PC-9 (cell line): ENCODE data around the gene TOPAZ1. TPM values are rescaled to one million over a fixed set of nuclear protein-coding genes. Genes with fewer than 3 reads are reported as not detected.

ENCODE experiments used
- BruUV-seq: library from RNA; stranded (reverse); fragments of 400-500 nt; replicated peaks from 2 replicates; lab custom pipeline; 2021; lab: Mats Ljungman, UMichigan
- CTCF ChIA-PET: fragments of 300-600 bp; sonication (Branson Sonifier 250); formaldehyde crosslinking; loops from one replicate; lab custom pipeline; 2022; ENCODE audit warnings: antibody characterized with exemption; lab: Charles Lee
- POLR2A ChIA-PET: fragments of 300-600 bp; sonication (Branson Sonifier 250); formaldehyde crosslinking; loops from one replicate; lab custom pipeline; 2022; ENCODE audit warnings: antibody characterized with exemption; ENCODE audit not compliant: unreplicated experiment; lab: Charles Lee
- DNase-seq, 2 experiments: peaks; one replicate each; pipeline versions ENCODE4 v3.0.0 to v3.0.0-alpha.2; 2015 to 2022; ENCODE audit warnings: mixed read lengths in 1 of 2
- H2AFZ ChIP-seq: fragments of 200-600 bp; sonication (generic); 2 replicates; pipeline ENCODE4 v1.8.1; 2017; ENCODE audit warnings: antibody characterized with exemption
- H3F3A ChIP-seq: fragments of 200-600 bp; sonication (generic); 2 replicates; pipeline ENCODE4 v1.8.1; 2017; ENCODE audit warnings: antibody characterized with exemption, mild to moderate bottlenecking, low read depth; ENCODE audit not compliant: insufficient read depth
- H3K27ac ChIP-seq: fragments of 200-600 bp; sonication (generic); 2 replicates; pipeline ENCODE4 v1.6.1; 2016; ENCODE audit warnings: mixed run types
- H3K27me3 ChIP-seq: fragments of 200-600 bp; sonication (generic); 2 replicates; pipeline ENCODE4 v1.6.1; 2016; ENCODE audit warnings: low read depth, mixed run types; ENCODE audit not compliant: insufficient read depth
- H3K36me3 ChIP-seq: fragments of 200-600 bp; sonication (generic); 2 replicates; pipeline ENCODE4 v1.6.1; 2016; ENCODE audit warnings: low read depth, mixed run types
- H3K4me1 ChIP-seq: fragments of 200-600 bp; sonication (generic); replicated peaks from 2 replicates; pipeline ENCODE4 v1.6.1; 2016; ENCODE audit warnings: mixed run types; ENCODE audit not compliant: insufficient read depth
- H3K4me2 ChIP-seq: fragments of 200-600 bp; sonication (generic); 2 replicates; pipeline ENCODE4 v1.6.1; 2017; ENCODE audit warnings: mixed run types
- H3K4me3 ChIP-seq: fragments of 200-600 bp; sonication (generic); 2 replicates; pipeline ENCODE4 v1.6.1; 2016; ENCODE audit warnings: mixed run types
- H3K79me2 ChIP-seq: fragments of 200-600 bp; sonication (generic); 2 replicates; pipeline ENCODE4 v1.6.1; 2017; ENCODE audit warnings: low read depth, mixed run types
- H3K9me2 ChIP-seq: fragments of 200-600 bp; sonication (generic); 2 replicates; pipeline ENCODE4 v1.8.1; 2017; ENCODE audit warnings: mild to moderate bottlenecking; ENCODE audit not compliant: insufficient read depth
- H3K9me3 ChIP-seq: fragments of 200-600 bp; sonication (generic); 2 replicates; pipeline ENCODE4 v1.8.1; 2016; ENCODE audit warnings: low read depth; ENCODE audit not compliant: insufficient read depth
- H4K20me1 ChIP-seq: fragments of 200-600 bp; sonication (generic); 2 replicates; pipeline ENCODE4 v1.8.1; 2017; ENCODE audit not compliant: insufficient read depth
- CTCF ChIP-seq: fragments of 200-600 bp; sonication (generic); conservative IDR thresholded peaks from 2 replicates; pipeline ENCODE4 v1.6.1; 2017; ENCODE audit warnings: mixed run types, antibody characterized with exemption, mild to moderate bottlenecking, moderate library complexity
- EZH2 ChIP-seq: fragments of 200-600 bp; sonication (generic); IDR thresholded peaks from 2 replicates; pipeline ENCODE4 v1.8.0; 2017; ENCODE audit warnings: antibody characterized with exemption, low read depth
- intact Hi-C: fragments of 100-400 bp; cut with micrococcal nuclease; formaldehyde crosslinking; loops from one replicate; pipeline ENCODE4 v1.10.0; 2022; ENCODE audit not compliant: unreplicated experiment
- total RNA-seq: library from RNA; stranded (reverse); gene quantifications from 2 replicates; pipeline ENCODE4 v1.2.3, GENCODE V29; 2021

Gene TOPAZ1
- total RNA-seq, 1 experiment from 2014 or later, result not detected

GRCh38 chr3:44339181-44340057, 97.7 kb downstream of the TOPAZ1 start:
- BruUV-seq, result TSS peak; percentile 36
- POLR2A ChIA-PET, result no interaction called here
- intact Hi-C loops, result loop anchor here (5.0 to 10.0 kb wide), 2 partner anchors 138 to 795 kb away; partner anchors contain the start of gene ZNF445
- H3K36me3 ChIP-seq, result no peaks in the 10 kb centered on the region
- H2AFZ ChIP-seq, result peak overlapping the region; percentile 92
- no peaks in the 10 kb centered on the region for H3K27me3 ChIP-seq
- peak overlapping the region; percentile 95 for H3K4me2 ChIP-seq
- H3K9me3 ChIP-seq, result no peaks in the 10 kb centered on the region
- H3K79me2 ChIP-seq, result peaks cover 20% of the 10 kb centered on the region
- H3K9me2 ChIP-seq, result no peaks in the 10 kb centered on the region
- peak overlapping the region; percentile 63 for H3K27ac ChIP-seq
- no peak for DNase-seq
- H4K20me1 ChIP-seq, result no peaks in the 10 kb centered on the region
- peaks cover 19% of the 10 kb centered on the region for H3K4me1 ChIP-seq
- H3K4me3 ChIP-seq, result peak overlapping the region; percentile 69
- no peaks in the 10 kb centered on the region for H3F3A ChIP-seq
- CTCF ChIA-PET, result no interaction called here
- no peak for TF ChIP-seq EZH2

- H3K27ac ChIP-seq, result no peak overlapping the region
- peak overlapping the region; percentile 95; the same call in 1 of the 2 replicates for H3K4me2 ChIP-seq
- TF ChIP-seq CTCF (no peak), EZH2 (no peak)
- no peak overlapping the region for H3K4me3 ChIP-seq
- no TSS peak for BruUV-seq
- peaks cover 19% of the 10 kb centered on the region for H3K4me1 ChIP-seq
- intact Hi-C loops, result no loop called here
- H3K36me3 ChIP-seq, result no peaks in the 10 kb centered on the region
- H3K9me2 ChIP-seq, result no peaks in the 10 kb centered on the region
- CTCF ChIA-PET, result no interaction called here
- H4K20me1 ChIP-seq, result no peaks in the 10 kb centered on the region
- POLR2A ChIA-PET, result no interaction called here
- H3K79me2 ChIP-seq, result peaks cover 20% of the 10 kb centered on the region
- no peak overlapping the region for H2AFZ ChIP-seq
- H3K27me3 ChIP-seq, result no peaks in the 10 kb centered on the region
- no peaks in the 10 kb centered on the region for H3F3A ChIP-seq
- no peak for DNase-seq
- no peaks in the 10 kb centered on the region for H3K9me3 ChIP-seq
Observed at GRCh38 chr3:44340058-44340395, 98.3 kb downstream of the TOPAZ1 start.

- no peak overlapping the region for H2AFZ ChIP-seq
- H3K4me2 ChIP-seq, result no peak overlapping the region
- ChIA-PET POLR2A (no interaction called here), CTCF (no interaction called here)
- intact Hi-C loops, result no loop called here
- H3K36me3 ChIP-seq, result no peaks in the 10 kb centered on the region
- no peaks in the 10 kb centered on the region for H3K9me3 ChIP-seq
- TF ChIP-seq CTCF (no peak), EZH2 (no peak)
- no peak overlapping the region for H3K27ac ChIP-seq
- H3K27me3 ChIP-seq, result no peaks in the 10 kb centered on the region
- no peaks in the 10 kb centered on the region for H3K9me2 ChIP-seq
- no peaks in the 10 kb centered on the region for H3F3A ChIP-seq
- H3K4me1 ChIP-seq, result peaks cover 16% of the 10 kb centered on the region
- H3K79me2 ChIP-seq, result peaks cover 20% of the 10 kb centered on the region
- no peaks in the 10 kb centered on the region for H4K20me1 ChIP-seq
- DNase-seq, result no peak
- BruUV-seq, result no TSS peak
- no peak overlapping the region for H3K4me3 ChIP-seq
Observed at GRCh38 chr3:44342176-44342790, 100.6 kb downstream of the TOPAZ1 start.
